GM12892 (cell line): ENCODE data around the gene ZNF133.

ENCODE experiments used
- POLR2A ChIP-seq: IDR thresholded peaks from 2 replicates; pipeline ENCODE4 v1.6.1; 2011; ENCODE audit warnings: low read depth, low read length, control low read depth
- POLR2AphosphoS5 ChIP-seq: IDR thresholded peaks from 2 replicates; pipeline ENCODE4 v1.6.1; 2011; ENCODE audit warnings: low read depth, low read length, control low read depth
- TAF1 ChIP-seq: IDR thresholded peaks from 2 replicates; pipeline ENCODE4 v1.6.1; 2011; ENCODE audit warnings: low read depth, mild to moderate bottlenecking, control low read depth, low read length, borderline replicate concordance

GRCh38 chr20:18361678-18362077 lies 73.4 kb downstream of the ZNF133 start:
- TF ChIP-seq POLR2AphosphoS5 = no peak
- no peak for TF ChIP-seq POLR2A
- TF ChIP-seq TAF1 = no peak
